NCI-H345 treated with DMSO at 0.1 percent for 48 hours (cell line): ENCODE data around the gene TBCEL.

Experiments
- DNase-seq: peaks from one replicate; lab custom pipeline; 2025; ENCODE audit not compliant: unreplicated experiment; lab: John Stamatoyannopoulos, UW

TBCEL gene

DNA sequence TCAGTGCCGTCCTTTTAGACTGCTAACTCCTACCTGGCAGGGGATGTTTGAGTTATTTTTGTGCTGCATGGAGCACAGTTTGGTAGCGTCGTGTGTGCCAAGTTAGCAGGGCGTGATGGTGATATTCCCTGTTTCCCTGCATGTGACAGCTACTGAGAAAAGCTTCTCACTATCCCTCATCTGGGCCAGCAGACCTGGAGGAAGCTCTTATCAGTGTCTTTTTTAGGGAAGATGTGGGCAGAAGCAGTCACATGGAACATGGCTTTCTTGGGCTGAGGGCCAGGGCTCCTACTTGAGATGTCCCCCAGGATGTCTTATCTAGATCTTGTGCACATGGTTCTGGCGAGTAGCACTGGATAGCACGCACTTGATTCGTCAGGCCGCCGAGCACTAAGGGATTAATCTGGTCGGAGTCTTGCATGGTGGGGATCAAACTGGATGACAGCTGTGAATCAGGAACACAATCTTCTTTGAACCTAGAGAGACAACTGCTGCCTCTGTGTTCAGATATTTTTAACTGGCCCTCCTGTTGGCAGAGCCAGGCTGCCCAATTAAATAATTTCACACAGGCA lies 110.9 kb downstream of the TBCEL start:
- DNase-seq: no peak

GRCh38 chr11:121137005-121137404 lies 113.1 kb downstream of the TBCEL start:
- DNase-seq: no peak

GRCh38 chr11:121138259-121138658 lies 114.4 kb downstream of the TBCEL start:
- DNase-seq: no peak

DNA sequence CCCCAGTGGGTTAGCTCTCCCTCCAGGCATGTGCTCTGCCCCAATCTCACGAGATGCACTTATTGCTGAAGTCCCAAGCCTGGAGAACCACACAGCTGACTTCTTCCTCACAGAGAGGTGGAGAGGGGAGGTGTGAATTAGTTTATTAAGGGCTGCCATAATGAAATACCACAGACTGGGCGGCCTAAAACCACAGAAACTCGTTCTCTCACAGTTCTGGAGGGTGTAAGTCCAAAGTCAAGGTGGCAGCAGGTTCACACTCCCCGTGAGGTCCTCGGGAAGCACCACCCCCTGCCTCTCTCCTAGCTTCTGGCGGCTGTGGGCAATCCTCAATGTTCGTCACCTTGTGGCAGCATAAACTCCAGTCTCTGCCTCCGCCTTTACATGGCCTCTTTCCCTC lies 116.5 kb downstream of the TBCEL start:
- no peak for DNase-seq
